Colonic mucosa (tissue), 4 donors: ENCODE results near the gene ACOX1. TPM values are rescaled to one million over a fixed set of nuclear protein-coding genes. Genes with fewer than 3 reads are reported as not detected.

ENCODE experiments used
- DNase-seq: peaks from one replicate; pipeline ENCODE4 v3.0.0-alpha.2; 2020
- H3K27ac ChIP-seq: fragments of 200-600 bp; one replicate; pipeline ENCODE4 v1.8.0; 2021
- H3K27me3 ChIP-seq: fragments of 200-600 bp; one replicate; pipeline ENCODE4 v1.8.0; 2021
- H3K36me3 ChIP-seq: fragments of 200-600 bp; one replicate; pipeline ENCODE4 v1.8.0; 2021
- H3K4me1 ChIP-seq: fragments of 200-600 bp; one replicate; pipeline ENCODE4 v1.8.0; 2021; ENCODE audit warnings: mild to moderate bottlenecking
- H3K4me3 ChIP-seq: fragments of 200-600 bp; one replicate; pipeline ENCODE4 v1.8.0; 2021
- H3K9ac ChIP-seq, 2 donors: one replicate each; pipeline ENCODE4 v1.7.0; 2013; ENCODE audit warnings: control low read depth in 2 of 2, low read depth in 2 of 2, low read length in 2 of 2
- H3K9me3 ChIP-seq: fragments of 200-600 bp; one replicate; pipeline ENCODE4 v1.8.0; 2021
- CTCF ChIP-seq: fragments of 200-600 bp; IDR thresholded peaks from one replicate; pipeline ENCODE4 v1.8.0; 2022; ENCODE audit warnings: antibody characterized with exemption, mild to moderate bottlenecking
- intact Hi-C: fragments of 100-400 bp; cut with DNase I; formaldehyde crosslinking; loops from one replicate; pipeline ENCODE4 v1.14.1; 2022
- total RNA-seq, 2 donors: library from RNA; stranded (reverse); fragmentation: NEBNext Ultra II Directional in 1 of 2; extraction: Animal tissue kit (Norgen Biotek cat#: 25700) in 1 of 2; gene quantifications; one replicate each; pipeline ENCODE4 v1.2.1, GENCODE V29; 2021
- donor health status: healthy.
- donor health status: DM: no; HTN: no; CAD: no.
- donor health status: DM: no; HTN: no; CAD: no.

The ACOX1 gene
- total RNA-seq, 2 donors from 2014 or later, result 110 to 136 TPM

- Histone ChIP-seq H3K9ac (no peak overlapping the region), H3K4me1 (peaks cover 5% of the 10 kb centered on the region), H3K27ac (no peak overlapping the region), H3K4me3 (no peak overlapping the region), H3K27me3 (no peaks in the 10 kb centered on the region), H3K9me3 (no peaks in the 10 kb centered on the region), H3K36me3 (peaks cover 12% of the 10 kb centered on the region)
- TF ChIP-seq CTCF, result no peak
- DNase-seq, result no peak
- intact Hi-C loops, result no loop called here
Measured at GRCh38 chr17:75900691-75901533, 78.1 kb downstream of the ACOX1 start.

- no peak for DNase-seq
- Histone ChIP-seq H3K27me3 (no peaks in the 10 kb centered on the region), H3K9ac (no peak overlapping the region), H3K27ac (no peak overlapping the region), H3K4me1 (peaks cover 10% of the 10 kb centered on the region), H3K36me3 (peaks cover 12% of the 10 kb centered on the region), H3K9me3 (no peaks in the 10 kb centered on the region), H3K4me3 (no peak overlapping the region)
- TF ChIP-seq CTCF, result no peak
- intact Hi-C loops, result no loop called here
Measured at GRCh38 chr17:75899767-75900468, 79.0 kb downstream of the ACOX1 start.

- H3K36me3 ChIP-seq, result peaks cover 12% of the 10 kb centered on the region
Measured at GRCh38 chr17:75899353-75899752, 79.6 kb downstream of the ACOX1 start.

GRCh38 chr17:75898791-75899190, 80.2 kb downstream of the ACOX1 start:
- no peak overlapping the region for H3K9ac ChIP-seq
- peaks cover 12% of the 10 kb centered on the region for H3K36me3 ChIP-seq
- no peak overlapping the region for H3K27ac ChIP-seq
- DNase-seq, result no peak
- TF ChIP-seq CTCF, result no peak
- intact Hi-C loops, result no loop called here
- H3K4me3 ChIP-seq, result no peak overlapping the region
- peaks cover 12% of the 10 kb centered on the region for H3K4me1 ChIP-seq
- no peaks in the 10 kb centered on the region for H3K9me3 ChIP-seq
- H3K27me3 ChIP-seq, result no peaks in the 10 kb centered on the region

More at GRCh38 chr17:75899353-75899752, 79.6 kb downstream of the ACOX1 start:
- Histone ChIP-seq H3K9me3 (no peaks in the 10 kb centered on the region), H3K4me3 (no peak overlapping the region), H3K9ac (no peak overlapping the region), H3K27ac (no peak overlapping the region), H3K4me1 (peaks cover 13% of the 10 kb centered on the region), H3K27me3 (no peaks in the 10 kb centered on the region)
- intact Hi-C loops, result no loop called here
- no peak for DNase-seq
- TF ChIP-seq CTCF, result no peak

- Histone ChIP-seq H3K27ac (no peak overlapping the region), H3K4me1 (peaks cover 8% of the 10 kb centered on the region), H3K9ac (no peak overlapping the region), H3K27me3 (no peaks in the 10 kb centered on the region), H3K9me3 (no peaks in the 10 kb centered on the region), H3K4me3 (no peak overlapping the region), H3K36me3 (peaks cover 12% of the 10 kb centered on the region)
- no peak for TF ChIP-seq CTCF
- DNase-seq, result no peak
- intact Hi-C loops, result no loop called here
Measured at GRCh38 chr17:75898065-75898464, 80.9 kb downstream of the ACOX1 start.
